Umbilical cord (tissue), 2 donors: ENCODE measurements around the gene LGALS9B. TPM values are rescaled to one million over a fixed set of nuclear protein-coding genes. Genes with fewer than 3 reads are reported as not detected.
"Not testable (repeated sequence)": the region's sequence is repeated elsewhere in the genome, so short reads cannot be mapped to it uniquely, and the experiment has no call there.

ENCODE experiments used
- DNase-seq: peaks from one replicate; pipeline ENCODE4 v3.0.0-alpha.2; 2015; ENCODE audit warnings: low spot score
- total RNA-seq: library from RNA; depleted of rRNA; stranded (reverse); fragments of >200 nt; gene quantifications from one replicate; pipeline ENCODE4 v1.2.3, GENCODE V29; 2014; ENCODE audit warnings: low replicate concordance; ENCODE audit not compliant: insufficient read depth

The LGALS9B gene
- total RNA-seq, 1 donor from 2014 or later = 3.6 TPM

- not testable (repeated sequence) for DNase-seq
Observed at GRCh38 chr17:20416381-20416911, 50.9 kb downstream of the LGALS9B start.

DNA sequence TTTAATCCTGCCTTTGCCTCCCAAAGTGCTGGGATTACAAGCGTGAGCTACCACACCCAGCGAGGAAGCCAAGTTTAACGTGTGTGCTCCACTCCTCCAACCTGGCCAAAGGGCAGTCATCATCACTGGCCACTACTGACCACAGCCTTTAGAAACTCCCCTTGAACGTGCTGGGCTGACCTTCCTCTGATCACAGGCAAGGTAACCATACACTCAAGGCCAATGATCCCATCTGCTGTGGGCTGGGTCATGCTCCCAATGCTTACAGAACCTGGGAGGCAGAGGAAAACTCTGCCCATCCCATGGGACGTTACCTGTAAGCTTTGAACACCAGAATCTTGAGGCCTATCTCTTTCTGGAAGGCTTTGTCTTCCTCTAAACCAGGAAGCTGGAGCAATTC, 51.9 kb downstream of the LGALS9B start:
- DNase-seq = not testable (repeated sequence)

- peak; percentile 7 for DNase-seq
Observed at GRCh38 chr17:20401306-20402022, 65.9 kb downstream of the LGALS9B start.

GRCh38 chr17:20400559-20401305, 66.6 kb downstream of the LGALS9B start:
- DNase-seq = peak; percentile 26

Other genes starting within 250 kb of the LGALS9B start
- 5.5 TPM for gene CDRT15L2, start 112.2 kb upstream of the LGALS9B start, total RNA-seq